AG10803 (cell line): ENCODE measurements around the gene EFCAB11.
A peak's percentile ranks its signal among the peaks of the same experiment; 100 is the strongest.
"Not testable (repeated sequence)": the region's sequence is repeated elsewhere in the genome, so short reads cannot be mapped to it uniquely, and the experiment has no call there.

Experiments
- DNase-seq: peaks from one replicate; pipeline ENCODE4 v3.0.0; 2010; ENCODE audit warnings: low read depth
- H3K4me3 ChIP-seq: 2 replicates; pipeline ENCODE4 v1.5.1; 2011; ENCODE audit warnings: mild to moderate bottlenecking, low read length, control low read depth
- CTCF ChIP-seq: conservative IDR thresholded peaks from 2 replicates; pipeline ENCODE4 v1.5.1; 2011; ENCODE audit warnings: mild to moderate bottlenecking, low read length, control low read depth, inconsistent platforms

The EFCAB11 gene

GRCh38 chr14:89903340-89903952 is 51.1 kb downstream of the EFCAB11 start:
- no peak overlapping the region for H3K4me3 ChIP-seq
- no peak for DNase-seq

GRCh38 chr14:89902881-89903280 is 51.6 kb downstream of the EFCAB11 start:
- peak; percentile 34 for DNase-seq
- H3K4me3 ChIP-seq = no peak overlapping the region
- no peak for TF ChIP-seq CTCF

More at GRCh38 chr14:89903340-89903952, 51.1 kb downstream of the EFCAB11 start:
- no peak for TF ChIP-seq CTCF

- no peak for DNase-seq
- no peak for TF ChIP-seq CTCF
Observed at GRCh38 chr14:89900802-89901201, 53.7 kb downstream of the EFCAB11 start.

GRCh38 chr14:89899917-89900663 is 54.4 kb downstream of the EFCAB11 start:
- peak; percentile 61 for TF ChIP-seq CTCF
- DNase-seq = peak; percentile 44
- no peak overlapping the region for H3K4me3 ChIP-seq

More at GRCh38 chr14:89900802-89901201, 53.7 kb downstream of the EFCAB11 start:
- no peak overlapping the region for H3K4me3 ChIP-seq

- no peak for DNase-seq
- no peak overlapping the region for H3K4me3 ChIP-seq
- no peak for TF ChIP-seq CTCF
Observed at GRCh38 chr14:89899291-89899690, 55.2 kb downstream of the EFCAB11 start.

GRCh38 chr14:89893388-89893787 is 61.1 kb downstream of the EFCAB11 start:
- not testable (repeated sequence) for H3K4me3 ChIP-seq, DNase-seq

GRCh38 chr14:89892953-89893352 is 61.6 kb downstream of the EFCAB11 start:
- no peak for DNase-seq
- no peak for TF ChIP-seq CTCF
- no peak overlapping the region for H3K4me3 ChIP-seq

GRCh38 chr14:89891721-89892120 is 62.8 kb downstream of the EFCAB11 start:
- not testable (repeated sequence) for H3K4me3 ChIP-seq, DNase-seq
